Ovary (tissue), 3 donors: ENCODE measurements around the gene TMEM135.

Source experiments
- CTCF ChIP-seq, 3 donors: fragments of 450-650 bp in 2 of 3; fragments of 200-600 bp in 1 of 3; IDR thresholded peaks; one replicate each; pipeline versions ENCODE4 v1.5.1 to v1.8.0; 2016 to 2022; ENCODE audit warnings: antibody characterized with exemption in 3 of 3, mild to moderate bottlenecking in 1 of 3
- POLR2A ChIP-seq: fragments of 450-650 bp; IDR thresholded peaks from one replicate; pipeline ENCODE4 v1.6.1; 2017; ENCODE audit warnings: antibody characterized with exemption, mild to moderate bottlenecking, moderate library complexity
- donor health status: DM: no; HTN: no; CAD: no.

DNA sequence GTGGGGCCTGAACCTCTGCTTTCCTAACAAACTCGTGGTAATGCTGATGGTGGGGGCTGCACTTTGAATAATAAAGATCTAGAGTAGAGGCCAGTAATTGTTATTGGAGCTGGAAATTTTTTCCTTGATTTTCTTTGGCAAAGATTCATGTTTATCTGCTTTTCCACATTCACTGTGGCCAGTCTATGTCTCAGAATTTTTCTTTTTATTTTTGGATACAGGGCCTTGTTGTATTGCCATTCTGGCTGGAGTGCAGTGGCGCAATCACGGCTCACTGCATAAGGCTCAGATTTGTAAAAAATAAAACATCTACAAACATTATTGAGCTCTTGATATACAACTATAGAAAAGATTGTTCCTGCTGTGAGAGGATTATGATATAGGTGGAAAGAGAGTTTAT lies 1.6 kb downstream of the TMEM135 start:
- no peak for TF ChIP-seq POLR2A
- TF ChIP-seq CTCF (IDR thresholded peaks at IDR 0.05), result no peak
